GM12892 (cell line): ENCODE measurements around the gene CFAP206.

Experiments used
- POLR2A ChIP-seq: IDR thresholded peaks from 2 replicates; pipeline ENCODE4 v1.6.1; 2011; ENCODE audit warnings: low read depth, low read length, control low read depth
- POLR2AphosphoS5 ChIP-seq: IDR thresholded peaks from 2 replicates; pipeline ENCODE4 v1.6.1; 2011; ENCODE audit warnings: low read depth, low read length, control low read depth

- no peak for TF ChIP-seq POLR2AphosphoS5
- no peak for TF ChIP-seq POLR2A
Observed at GRCh38 chr6:87393026-87393622, 14.6 kb upstream of the CFAP206 start.
